GM23248 (cell line): ENCODE results near the gene KCTD15. TPM values are rescaled to one million over a fixed set of nuclear protein-coding genes. Genes with fewer than 3 reads are reported as not detected.

ENCODE experiments used
- DNase-seq: peaks from one replicate; pipeline ENCODE4 v3.0.0-alpha.2; 2015
- H2AFZ ChIP-seq: fragments of 200-600 bp; sonication (generic); 2 replicates; pipeline ENCODE4 v1.6.1; 2016; ENCODE audit warnings: antibody characterized with exemption
- H3F3A ChIP-seq: fragments of 200-600 bp; sonication (generic); 2 replicates; pipeline ENCODE4 v1.6.1; 2016; ENCODE audit warnings: mild to moderate bottlenecking, antibody characterized with exemption, mixed run types; ENCODE audit not compliant: insufficient read depth
- H3K27ac ChIP-seq: fragments of 200-600 bp; sonication (generic); 2 replicates; pipeline ENCODE4 v1.5.1; 2016; ENCODE audit warnings: mild to moderate bottlenecking
- H3K27me3 ChIP-seq: fragments of 200-600 bp; sonication (generic); replicated peaks from 2 replicates; pipeline ENCODE4 v1.6.1; 2016; ENCODE audit warnings: mild to moderate bottlenecking; ENCODE audit not compliant: insufficient read depth
- H3K36me3 ChIP-seq: fragments of 200-600 bp; sonication (generic); 2 replicates; pipeline ENCODE4 v1.6.1; 2016; ENCODE audit warnings: low read depth, mild to moderate bottlenecking
- H3K4me1 ChIP-seq: fragments of 200-600 bp; sonication (generic); 2 replicates; pipeline ENCODE4 v1.6.1; 2016; ENCODE audit warnings: mild to moderate bottlenecking; ENCODE audit not compliant: insufficient read depth
- H3K4me2 ChIP-seq: fragments of 200-600 bp; sonication (generic); one replicate; pipeline ENCODE4 v1.6.1; 2016; ENCODE audit warnings: mild to moderate bottlenecking; ENCODE audit not compliant: unreplicated experiment
- H3K4me3 ChIP-seq: fragments of 200-600 bp; sonication (generic); 2 replicates; pipeline ENCODE4 v1.5.1; 2016; ENCODE audit warnings: mild to moderate bottlenecking
- H3K79me2 ChIP-seq: fragments of 200-600 bp; sonication (generic); 2 replicates; pipeline ENCODE4 v1.6.1; 2016; ENCODE audit warnings: mild to moderate bottlenecking; ENCODE audit not compliant: insufficient read depth
- H3K9ac ChIP-seq: fragments of 200-600 bp; sonication (generic); 2 replicates; pipeline ENCODE4 v1.6.1; 2016; ENCODE audit warnings: mild to moderate bottlenecking
- H3K9me2 ChIP-seq: fragments of 200-600 bp; sonication (generic); 2 replicates; pipeline ENCODE4 v1.6.1; 2016; ENCODE audit warnings: mixed run types, mild to moderate bottlenecking, moderate library complexity; ENCODE audit not compliant: insufficient read depth
- H3K9me3 ChIP-seq: fragments of 200-600 bp; sonication (generic); one replicate; pipeline ENCODE4 v1.6.1; 2017; ENCODE audit warnings: low read depth
- H4K20me1 ChIP-seq: fragments of 200-600 bp; sonication (generic); 2 replicates; pipeline ENCODE4 v1.6.0; 2016; ENCODE audit not compliant: insufficient read depth
- EZH2 ChIP-seq: fragments of 200-600 bp; sonication (generic); IDR thresholded peaks from 2 replicates; pipeline ENCODE4 v1.6.1; 2018; ENCODE audit warnings: antibody characterized with exemption, mild to moderate bottlenecking; ENCODE audit not compliant: insufficient read depth, poor library complexity, severe bottlenecking
- EZH2phosphoT487 ChIP-seq: fragments of 200-600 bp; sonication (generic); IDR thresholded peaks from 2 replicates; pipeline ENCODE4 v1.6.1; 2018; ENCODE audit warnings: antibody characterized with exemption, moderate library complexity, mild to moderate bottlenecking, low read depth; ENCODE audit not compliant: insufficient read depth
- WGBS, 2 experiments: methylation state at CpG; one replicate each; pipeline ENCODE4 v1.1.6; 2015 to 2017; ENCODE audit warnings: low lambda C conversion rate in 2 of 2, low coverage in 1 of 2; ENCODE audit errors: missing lambda C conversion rate in 2 of 2; 5-methylcytosine and 5-hydroxymethylcytosine counted together
- in situ Hi-C: fragments of 300-500 bp; cut with MboI; formaldehyde crosslinking; loops from 2 replicates; pipeline ENCODE4 v1.15.0; 2020
- polyA plus RNA-seq: library from polyadenylated mRNA; unstranded; fragments of >200 nt; fragmentation: Nextera tagmentation; extraction: Ambion mirVana; gene quantifications from 2 replicates; pipeline ENCODE4 v1.2.1, GENCODE V29; 2016
- total RNA-seq: library from RNA; depleted of rRNA; stranded (reverse); fragments of >200 nt; shearing (Covaris generic); gene quantifications from 2 replicates; pipeline ENCODE4 v1.2.3, GENCODE V29; 2014; rRNA removed

KCTD15 gene
- total and polyA plus RNA-seq, 2 experiments from 2014 or later = 7.5 to 117 TPM

DNA sequence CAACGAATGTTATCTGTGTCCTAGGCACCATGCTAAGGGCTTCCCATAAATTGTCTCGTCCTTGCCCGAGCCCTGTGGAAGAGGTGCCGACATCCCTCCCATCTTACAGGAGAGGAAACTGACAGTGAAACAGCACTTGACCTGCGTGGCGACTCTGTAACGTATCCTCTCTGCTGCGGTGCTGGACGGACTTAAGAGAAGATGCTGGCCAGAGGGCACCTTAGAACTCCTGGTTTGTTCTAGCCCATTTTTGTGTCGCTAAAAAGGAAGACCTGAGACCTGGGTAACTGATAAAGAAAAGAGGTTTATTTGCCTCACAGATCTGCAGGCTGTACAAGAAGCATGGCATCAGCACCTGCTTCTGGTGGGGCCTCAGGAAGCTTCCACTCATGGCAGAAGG is 68.6 kb downstream of the KCTD15 start:
- peaks cover 12% of the 10 kb centered on the region for H3K4me1 ChIP-seq
- no peaks in the 10 kb centered on the region for H3K79me2 ChIP-seq
- in situ Hi-C loops = no loop called here
- no peak overlapping the region for H3K4me3 ChIP-seq
- 71 to 73% methylated on average over 10 of the region's 10 CpGs for WGBS, 2 experiments
- TF ChIP-seq EZH2 (no peak), EZH2phosphoT487 (no peak)
- H4K20me1 ChIP-seq = no peaks in the 10 kb centered on the region
- H3F3A ChIP-seq = no peaks in the 10 kb centered on the region
- no peaks in the 10 kb centered on the region for H3K9me3 ChIP-seq
- peaks cover 8% of the 10 kb centered on the region for H3K27me3 ChIP-seq
- no peak overlapping the region for H2AFZ ChIP-seq
- H3K9ac ChIP-seq = no peak overlapping the region
- H3K27ac ChIP-seq = no peak overlapping the region
- H3K4me2 ChIP-seq = no peak overlapping the region
- no peaks in the 10 kb centered on the region for H3K36me3 ChIP-seq
- H3K9me2 ChIP-seq = no peaks in the 10 kb centered on the region
- no peak for DNase-seq

Other genes with a start within 250 kb of the KCTD15 start
- 0.89 and 1.1 TPM in 2 replicates for gene CHST8, start 174.9 kb upstream of the KCTD15 start, total RNA-seq
- 0.23 and 0.30 TPM in 2 replicates for gene CHST8, start 174.9 kb upstream of the KCTD15 start, polyA plus RNA-seq